Nephron (organoid): ENCODE measurements around the gene KLHL29.

Experiments used
- H3K27ac Mint-ChIP-seq, 3 experiments: 2 replicates each; pipeline ENCODE4 v1.8.0; 2020; ENCODE audit warnings: mixed read lengths in 3 of 3, mild to moderate bottlenecking in 2 of 3, moderate library complexity in 1 of 3
- H3K27me3 Mint-ChIP-seq: 2 replicates; pipeline ENCODE4 v1.8.0; 2021; ENCODE audit warnings: low read depth, mild to moderate bottlenecking, moderate library complexity, mixed read lengths
- H3K36me3 Mint-ChIP-seq: 2 replicates; pipeline ENCODE4 v1.8.0; 2020; ENCODE audit warnings: low read depth, mixed read lengths
- H3K4me1 Mint-ChIP-seq: 2 replicates; pipeline ENCODE4 v1.8.0; 2020; ENCODE audit warnings: mixed read lengths
- H3K4me3 Mint-ChIP-seq, 3 experiments: 2 replicates each; pipeline ENCODE4 v1.8.0; 2020; ENCODE audit warnings: mild to moderate bottlenecking in 3 of 3, mixed read lengths in 3 of 3, moderate library complexity in 2 of 3
- H3K9me3 Mint-ChIP-seq: 2 replicates; pipeline ENCODE4 v1.8.0; 2020; ENCODE audit warnings: mixed read lengths
- CTCF ChIP-seq, 3 experiments: fragments of 200-600 bp; sonication (generic); IDR thresholded peaks; one replicate each; pipeline ENCODE4 v1.5.0; 2021; ENCODE audit warnings: antibody characterized with exemption in 3 of 3; ENCODE audit not compliant: unreplicated experiment in 3 of 3

The KLHL29 gene

GRCh38 chr2:23681356-23682140, 296.6 kb downstream of the KLHL29 start:
- no peak overlapping the region for H3K27ac Mint-ChIP-seq

GRCh38 chr2:23682481-23682880, 297.5 kb downstream of the KLHL29 start:
- H3K27me3 Mint-ChIP-seq: no peaks in the 10 kb centered on the region
- no peak overlapping the region for H3K4me3 Mint-ChIP-seq
- peaks cover 22% of the 10 kb centered on the region for H3K36me3 Mint-ChIP-seq
- peaks cover 19% of the 10 kb centered on the region for H3K4me1 Mint-ChIP-seq
- no peaks in the 10 kb centered on the region for H3K9me3 Mint-ChIP-seq
- no peak for TF ChIP-seq CTCF (IDR thresholded peaks at IDR 0.05; ENCODE audit: unreplicated experiment in 3 of 3)
- no peak overlapping the region for H3K27ac Mint-ChIP-seq

More at GRCh38 chr2:23681356-23682140, 296.6 kb downstream of the KLHL29 start:
- peaks cover 19% of the 10 kb centered on the region for H3K4me1 Mint-ChIP-seq
- H3K36me3 Mint-ChIP-seq: peaks cover 23% of the 10 kb centered on the region
- TF ChIP-seq CTCF (IDR thresholded peaks at IDR 0.05; ENCODE audit: unreplicated experiment in 3 of 3): no peak
- H3K9me3 Mint-ChIP-seq: no peaks in the 10 kb centered on the region
- no peak overlapping the region for H3K4me3 Mint-ChIP-seq
- peaks cover 3% of the 10 kb centered on the region for H3K27me3 Mint-ChIP-seq

GRCh38 chr2:23683001-23683400, 298.0 kb downstream of the KLHL29 start:
- TF ChIP-seq CTCF (IDR thresholded peaks at IDR 0.05; ENCODE audit: unreplicated experiment in 3 of 3): no peak
- peaks cover 16% of the 10 kb centered on the region for H3K36me3 Mint-ChIP-seq
- no peak overlapping the region for H3K4me3 Mint-ChIP-seq
- H3K4me1 Mint-ChIP-seq: peaks cover 19% of the 10 kb centered on the region
- H3K27ac Mint-ChIP-seq: no peak overlapping the region
- no peaks in the 10 kb centered on the region for H3K27me3 Mint-ChIP-seq
- no peaks in the 10 kb centered on the region for H3K9me3 Mint-ChIP-seq

GRCh38 chr2:23684395-23685176, 299.6 kb downstream of the KLHL29 start:
- peak overlapping the region in 2 of 3 experiments; percentile 26 to 46 for H3K27ac Mint-ChIP-seq
- peaks cover 3% of the 10 kb centered on the region for H3K27me3 Mint-ChIP-seq
- peaks cover 19% of the 10 kb centered on the region for H3K4me1 Mint-ChIP-seq
- H3K36me3 Mint-ChIP-seq: peaks cover 10% of the 10 kb centered on the region
- H3K4me3 Mint-ChIP-seq: no peak overlapping the region
- no peak for TF ChIP-seq CTCF (IDR thresholded peaks at IDR 0.05; ENCODE audit: unreplicated experiment in 3 of 3)
- H3K9me3 Mint-ChIP-seq: no peaks in the 10 kb centered on the region

GRCh38 chr2:23685181-23685580, 300.2 kb downstream of the KLHL29 start:
- Mint-ChIP-seq H3K4me1 (peaks cover 19% of the 10 kb centered on the region), H3K4me3 (no peak overlapping the region), H3K36me3 (peaks cover 10% of the 10 kb centered on the region)

More at GRCh38 chr2:23685181-23685580, 300.2 kb downstream of the KLHL29 start:
- peaks cover 3% of the 10 kb centered on the region for H3K27me3 Mint-ChIP-seq
- H3K27ac Mint-ChIP-seq: peak overlapping the region in 2 of 3 experiments; percentile 26 to 33
- H3K9me3 Mint-ChIP-seq: no peaks in the 10 kb centered on the region
- TF ChIP-seq CTCF (IDR thresholded peaks at IDR 0.05; ENCODE audit: unreplicated experiment in 3 of 3): no peak
